HG02763 (cell line): Measurements from ENCODE around the gene DAD1.

Experiments
- ATAC-seq: cut with Tn5 transposase; IDR thresholded peaks from one replicate; pipeline ENCODE4 v1.9.1; 2021; ENCODE audit warnings: mild to moderate bottlenecking, moderate library complexity; ENCODE audit not compliant: unreplicated experiment

Gene DAD1

GRCh38 chr14:22521449-22522239 lies 67.4 kb downstream of the DAD1 start:
- no peak for ATAC-seq

GRCh38 chr14:22520796-22521195 lies 68.2 kb downstream of the DAD1 start:
- no peak for ATAC-seq

- no peak for ATAC-seq
Measured at GRCh38 chr14:22519877-22520685, 68.9 kb downstream of the DAD1 start.

- ATAC-seq: no peak
Measured at GRCh38 chr14:22518073-22518472, 71.0 kb downstream of the DAD1 start.

GRCh38 chr14:22517117-22517720 lies 71.8 kb downstream of the DAD1 start:
- ATAC-seq: no peak

- no peak for ATAC-seq
Measured at GRCh38 chr14:22515929-22516328, 73.1 kb downstream of the DAD1 start.
